SK-MEL-5 (cell line): ENCODE data around the gene RBMS1. TPM values are rescaled to one million over a fixed set of nuclear protein-coding genes. Genes with fewer than 3 reads are reported as not detected.
A peak's percentile ranks its signal among the peaks of the same experiment; 100 is the strongest.

ENCODE experiments used
- DNase-seq: peaks from one replicate; pipeline ENCODE4 v3.0.0-alpha.2; 2016; ENCODE audit warnings: low read depth, low spot score
- in situ Hi-C: cut with HindIII; loops from 2 replicates; pipeline ENCODE4 v1.10.0; 2016; ENCODE audit warnings: low sequenced_read_pairs, high pct_unique_total_duplicates, low pct_unique_long_range_greater_than_20kb
- total RNA-seq: library from RNA; depleted of rRNA; stranded (reverse); fragments of >200 nt; shearing (Covaris generic); gene quantifications from 2 replicates; pipeline ENCODE4 v1.2.3, GENCODE V29; 2014

The RBMS1 gene
- total RNA-seq, 1 experiment from 2014 or later, result 56.8 TPM

DNA sequence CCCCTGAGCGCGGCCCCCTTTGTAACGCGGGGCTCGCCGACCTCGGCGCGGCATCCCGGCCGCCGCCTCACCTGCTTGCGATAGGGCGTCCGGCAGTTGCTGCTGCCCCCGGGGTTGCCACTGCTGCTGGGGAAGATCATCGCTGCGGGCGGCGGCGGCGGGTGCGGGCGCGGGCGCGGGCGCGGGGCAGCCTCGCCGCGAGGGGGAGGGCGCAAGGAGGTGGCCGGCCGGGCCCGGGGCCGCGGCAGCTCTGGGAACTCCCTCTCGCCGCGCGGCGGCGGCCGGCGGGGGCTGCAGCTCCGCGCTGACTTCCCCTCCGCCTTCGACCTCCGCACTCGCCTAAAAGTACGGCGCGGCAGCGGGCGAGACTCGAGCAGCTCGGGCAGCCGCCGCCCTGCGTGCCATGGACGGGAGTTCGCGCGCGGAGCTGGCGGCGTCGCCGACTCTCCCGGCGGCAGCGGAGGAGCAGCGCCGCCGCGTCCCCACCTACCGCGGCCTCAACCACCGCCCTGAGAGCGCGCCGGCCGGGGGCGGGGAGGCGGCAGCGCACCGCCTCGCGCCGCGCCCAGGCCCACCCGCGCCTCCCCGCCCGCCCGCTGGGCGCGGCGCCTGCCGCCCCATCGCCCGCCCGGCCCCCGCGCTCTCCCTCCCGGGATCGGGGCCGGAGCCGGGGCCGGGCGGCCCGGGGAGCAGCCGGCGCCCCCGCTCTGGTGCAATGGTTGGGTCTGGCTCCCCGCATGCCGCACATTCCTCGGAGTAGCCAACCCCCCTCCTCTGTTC is 86.0 kb downstream of the RBMS1 start:
- DNase-seq, result peak; percentile 44
- in situ Hi-C loops, result no loop called here

DNA sequence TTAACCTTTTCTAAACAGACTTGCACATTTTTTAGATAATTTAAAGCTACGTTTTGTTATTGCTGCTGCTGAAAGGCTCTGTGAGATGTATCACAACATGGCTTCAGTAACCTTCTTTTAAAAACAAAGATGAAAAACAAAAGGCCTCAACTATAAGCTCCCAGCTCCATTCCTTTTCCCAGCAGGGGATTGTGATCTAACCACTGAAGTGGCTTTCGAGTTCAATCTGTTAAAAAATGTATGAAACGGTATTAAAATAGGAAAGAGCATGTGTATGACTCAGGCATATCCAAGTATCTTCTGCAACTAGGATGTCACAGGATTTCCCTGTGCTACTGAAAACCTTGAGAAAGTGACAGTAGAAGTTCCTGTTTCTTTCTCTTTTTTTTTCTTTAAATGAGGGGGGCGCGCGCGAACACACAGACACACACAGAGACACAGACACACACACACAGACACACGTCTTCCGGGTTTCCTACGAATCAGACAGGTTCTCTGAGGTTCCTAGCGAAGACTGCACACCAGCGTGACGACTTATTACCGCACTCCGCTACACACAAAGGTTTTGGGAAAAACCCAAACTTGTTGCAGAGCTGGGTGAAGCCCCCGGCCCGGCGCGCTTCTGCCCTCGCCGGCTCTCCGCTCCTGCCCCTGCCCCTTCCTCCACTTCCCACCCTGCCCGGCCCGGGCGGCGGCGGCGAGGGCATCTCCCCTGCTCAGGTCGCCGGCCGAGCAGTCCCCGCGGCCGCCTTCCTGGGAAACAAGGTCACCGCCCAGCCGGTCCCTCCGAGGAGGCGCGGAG is 86.8 kb downstream of the RBMS1 start:
- DNase-seq, result peak; percentile 73
- in situ Hi-C loops, result no loop called here

DNA sequence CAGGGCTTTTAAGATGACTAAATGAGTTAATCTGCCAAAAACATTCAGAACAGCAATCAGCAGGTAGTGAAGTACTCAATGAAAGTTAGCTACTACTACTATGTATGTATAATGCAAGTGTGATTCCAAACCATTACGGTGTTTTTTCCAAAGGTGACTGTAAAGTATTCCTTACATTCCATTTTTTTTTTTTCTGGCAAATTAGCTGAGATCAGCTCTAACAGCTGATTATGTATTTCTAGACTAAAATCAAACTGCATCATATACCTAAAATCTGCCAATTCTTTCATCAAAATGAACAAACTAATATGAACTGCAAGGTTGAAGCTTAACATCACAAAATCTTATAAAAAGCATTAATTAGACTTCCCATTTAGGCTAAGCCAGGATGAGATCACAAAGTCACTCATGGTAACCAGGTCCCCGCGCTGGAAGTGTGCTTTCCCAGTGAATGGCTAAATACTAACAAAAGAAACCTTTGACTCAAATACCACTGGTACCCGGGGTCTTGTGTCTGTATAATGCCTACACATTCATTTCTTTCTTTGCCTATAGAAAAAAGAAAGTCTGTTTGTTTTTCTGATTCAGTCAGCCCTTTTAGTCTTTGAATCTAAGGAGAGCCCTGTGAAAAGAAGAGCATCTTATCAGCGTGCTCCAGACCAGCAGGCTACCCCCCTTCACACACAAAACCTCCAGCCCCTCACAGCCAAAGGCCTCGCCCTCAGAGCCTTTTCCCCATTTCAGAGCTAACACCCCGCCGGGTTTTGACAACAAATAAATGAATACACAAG is 88.3 kb downstream of the RBMS1 start:
- in situ Hi-C loops, result no loop called here
- peak; percentile 81 for DNase-seq

DNA sequence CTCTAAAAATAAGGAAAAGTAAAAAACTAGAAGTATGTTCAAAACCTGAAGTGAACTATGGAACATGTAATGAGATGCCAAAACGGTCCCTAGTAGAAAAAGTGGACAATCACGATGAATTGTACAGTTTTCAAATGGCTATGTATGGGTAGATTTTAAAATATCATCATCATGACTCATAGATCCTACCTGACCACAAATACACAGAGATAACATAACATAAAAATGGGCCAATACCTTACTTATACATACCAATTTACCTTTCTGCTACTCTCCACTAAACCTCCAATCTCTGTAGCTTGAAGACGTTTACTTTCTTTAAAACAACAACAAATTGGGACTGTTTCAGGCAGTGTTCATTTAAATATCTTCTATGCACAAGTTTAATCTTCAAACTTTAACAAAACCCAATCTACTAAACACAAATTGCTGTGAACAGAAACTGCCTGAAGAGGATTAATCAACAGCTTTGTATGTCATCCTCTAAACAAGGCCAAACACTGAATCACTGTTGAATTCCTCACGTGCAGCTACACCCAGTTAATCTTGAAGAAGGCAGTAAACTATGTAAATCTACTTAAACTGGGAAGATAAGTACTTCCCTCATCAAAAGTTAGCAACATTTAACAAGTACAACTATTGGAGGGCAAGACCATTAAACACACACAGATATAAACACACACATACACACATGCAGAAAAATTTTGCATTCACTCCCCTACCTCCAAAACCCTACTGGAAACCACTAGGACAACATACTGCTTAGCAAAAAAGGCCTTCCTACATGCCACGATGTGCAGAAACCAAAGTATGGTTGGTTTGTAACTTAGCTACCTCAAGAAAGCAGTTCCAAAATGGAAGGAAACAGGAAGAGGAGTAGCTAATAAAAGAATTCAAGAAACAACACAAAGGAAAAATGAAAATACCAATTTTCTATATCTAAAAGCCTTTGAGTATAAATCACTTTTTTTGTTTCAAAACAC is 90.3 kb downstream of the RBMS1 start:
- in situ Hi-C loops, result no loop called here
- DNase-seq, result no peak

DNA sequence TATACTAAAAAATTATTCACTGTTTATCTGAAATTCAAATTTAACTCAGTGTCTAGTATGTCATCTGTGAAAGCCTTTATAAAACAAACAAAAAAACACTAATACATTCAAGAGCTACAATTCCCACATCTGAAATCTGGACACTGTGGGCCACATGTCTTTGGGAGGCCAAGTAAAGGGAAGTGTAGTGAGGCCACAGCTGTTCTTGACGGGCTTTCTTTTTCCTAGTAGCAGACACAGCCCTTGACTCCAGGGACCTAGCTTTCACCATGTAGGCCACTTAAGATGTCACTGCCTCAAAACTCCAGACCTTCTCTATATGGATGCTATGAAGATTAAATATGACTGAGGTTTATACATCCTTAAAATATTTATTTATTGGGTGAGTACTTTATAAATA is 91.1 kb downstream of the RBMS1 start:
- no peak for DNase-seq
- in situ Hi-C loops, result no loop called here

DNA sequence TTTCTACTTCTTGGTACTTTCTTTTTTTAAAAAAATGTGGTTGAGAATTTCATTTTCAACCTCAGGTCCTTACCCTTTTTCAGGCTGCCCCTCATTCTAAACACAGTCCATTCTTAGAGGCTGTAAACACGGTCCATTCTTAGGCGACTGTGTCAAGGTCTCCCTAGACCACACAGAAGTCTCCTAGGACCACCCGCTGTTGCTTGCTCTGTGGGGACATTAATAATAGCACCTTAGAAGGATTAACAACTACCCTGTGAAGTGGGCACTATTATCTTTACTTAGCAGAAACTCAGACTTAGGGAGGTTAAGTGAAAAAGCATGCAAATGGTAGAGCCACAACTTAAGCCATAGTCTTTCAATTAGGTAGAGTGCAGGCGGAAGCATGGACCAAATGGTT is 91.7 kb downstream of the RBMS1 start:
- in situ Hi-C loops, result no loop called here
- DNase-seq, result no peak

DNA sequence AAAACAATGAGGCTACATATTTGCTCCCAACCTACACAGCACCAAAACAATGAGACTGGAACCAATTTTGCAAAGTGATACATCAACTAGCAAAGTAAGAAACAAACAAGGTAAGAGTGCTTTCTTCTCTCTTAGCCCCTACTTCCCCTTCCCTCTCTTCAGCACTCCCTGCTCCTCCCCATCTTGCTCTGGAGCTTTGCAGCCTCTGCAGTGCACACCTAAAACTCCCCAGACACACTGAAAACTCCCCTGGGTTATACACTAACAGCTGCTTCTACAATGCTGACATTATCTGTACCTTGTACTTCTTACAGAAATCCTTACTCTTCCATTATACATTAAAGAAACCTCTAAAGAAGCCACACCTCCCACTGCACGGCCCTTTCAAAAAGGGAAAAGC is 93.7 kb downstream of the RBMS1 start:
- DNase-seq, result no peak
- in situ Hi-C loops, result no loop called here

DNA sequence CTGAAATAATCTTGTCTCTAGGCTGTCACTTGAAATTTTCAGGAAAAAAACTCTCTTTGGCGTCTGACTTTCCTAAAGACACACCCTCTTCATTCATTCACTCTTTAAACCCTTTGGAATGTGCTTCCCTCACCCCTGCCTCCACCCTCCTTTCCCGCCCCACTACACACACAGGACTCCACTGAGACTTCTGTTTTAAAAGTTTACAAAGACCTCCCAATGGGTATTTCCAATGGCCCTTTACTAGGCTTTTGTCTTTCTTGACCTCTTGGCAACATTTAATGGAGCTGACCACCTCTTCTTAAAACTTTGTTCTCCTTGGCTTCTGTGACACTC is 96.1 kb downstream of the RBMS1 start:
- DNase-seq, result no peak
- in situ Hi-C loops, result no loop called here

DNA sequence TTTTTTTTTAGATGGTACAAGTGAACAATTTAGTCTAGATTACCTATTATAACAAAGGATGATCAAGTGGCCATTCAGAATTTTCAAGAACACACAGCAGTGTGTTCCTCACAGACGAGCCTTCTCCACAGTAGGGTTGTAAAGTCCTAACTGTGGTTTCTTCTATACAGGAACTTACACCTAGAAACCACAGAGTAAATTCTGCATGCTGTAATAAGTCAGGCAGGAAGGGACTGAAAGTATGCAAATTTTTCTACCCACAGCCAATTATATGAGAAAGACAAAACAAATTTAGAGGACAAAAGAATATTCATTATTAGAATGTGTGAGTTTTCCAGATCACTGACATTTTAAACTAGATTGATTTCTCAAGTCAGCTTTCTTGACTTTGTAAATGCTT is 99.5 kb downstream of the RBMS1 start:
- in situ Hi-C loops, result no loop called here
- no peak for DNase-seq

DNA sequence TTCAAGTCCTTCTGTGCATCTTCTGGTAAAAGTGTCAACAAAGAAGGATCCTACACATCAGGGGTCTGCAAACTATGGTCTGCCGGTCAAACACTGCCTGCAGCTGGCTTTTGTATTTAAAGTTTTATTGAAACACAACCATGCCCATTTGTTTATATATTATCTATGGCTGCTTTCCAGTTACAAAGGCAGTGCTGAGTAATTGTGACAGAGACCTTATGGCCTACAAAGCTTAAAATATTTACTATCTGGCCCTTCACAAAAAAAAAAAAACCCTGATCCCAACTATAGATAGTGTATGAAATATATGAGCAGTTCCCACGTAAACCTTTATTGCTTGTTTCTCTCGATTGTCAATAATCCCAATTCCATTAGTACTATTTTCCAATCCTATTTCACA is 101.4 kb downstream of the RBMS1 start:
- in situ Hi-C loops, result no loop called here
- no peak for DNase-seq

DNA sequence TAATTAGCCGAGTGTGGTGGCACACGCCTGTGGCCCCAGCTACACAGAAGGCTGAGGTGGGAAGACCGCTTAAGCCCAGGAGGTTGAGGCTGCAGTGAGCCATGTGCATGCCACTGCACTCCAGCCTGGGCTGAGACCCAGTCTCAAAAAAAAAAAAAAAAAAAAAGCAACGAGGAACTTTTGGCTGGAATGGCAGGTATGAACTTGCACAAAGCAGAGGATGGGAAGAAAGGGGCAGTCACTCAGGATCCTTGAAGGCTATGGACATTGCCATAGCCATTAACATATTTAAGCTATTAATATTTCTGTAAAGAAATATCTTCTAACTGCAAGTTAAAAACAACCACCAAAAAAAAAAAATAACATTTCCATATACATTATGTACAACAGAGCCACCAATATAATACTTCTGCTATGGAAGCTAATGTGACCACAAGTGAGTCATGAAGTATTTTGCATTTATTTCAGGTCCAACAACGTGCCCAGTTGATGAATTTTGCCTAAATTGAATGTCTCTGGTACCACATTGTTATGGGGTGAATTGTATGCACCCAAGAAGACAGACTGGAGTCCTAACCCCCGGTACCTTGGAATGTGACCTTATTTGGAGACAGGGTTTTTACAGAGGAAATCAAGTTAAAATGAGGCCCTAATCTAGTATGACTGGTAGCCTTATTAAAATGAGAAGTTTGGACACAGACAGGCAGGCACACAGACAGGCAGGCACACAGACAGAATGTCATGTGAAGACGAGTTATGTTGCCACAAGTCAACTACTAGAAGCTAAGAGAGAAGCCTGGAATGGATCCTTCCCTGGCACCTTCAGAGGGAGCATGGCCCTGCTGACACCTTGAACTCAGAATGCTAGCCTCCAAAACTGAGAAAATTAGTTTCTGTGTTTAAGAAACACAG is 102.8 kb downstream of the RBMS1 start:
- in situ Hi-C loops, result no loop called here
- DNase-seq, result no peak

DNA sequence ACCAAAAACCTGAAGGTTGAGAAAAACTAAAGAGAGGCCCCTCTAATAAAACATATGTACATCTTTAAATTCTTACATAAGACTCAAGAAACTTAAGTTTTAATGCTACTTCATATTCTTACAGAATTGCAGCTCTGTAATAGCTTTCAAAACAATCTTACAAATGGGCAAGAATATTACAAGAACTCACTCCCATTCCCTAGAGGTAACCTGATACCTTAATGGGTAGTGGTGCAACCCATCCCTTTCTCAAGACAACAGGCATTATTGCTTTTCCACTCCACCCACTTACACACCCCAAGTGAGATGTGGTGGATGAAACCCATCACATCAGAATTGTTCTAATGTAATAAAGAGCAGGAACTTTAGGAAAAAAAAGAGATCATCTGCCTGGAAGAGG is 103.7 kb downstream of the RBMS1 start:
- in situ Hi-C loops, result no loop called here

DNA sequence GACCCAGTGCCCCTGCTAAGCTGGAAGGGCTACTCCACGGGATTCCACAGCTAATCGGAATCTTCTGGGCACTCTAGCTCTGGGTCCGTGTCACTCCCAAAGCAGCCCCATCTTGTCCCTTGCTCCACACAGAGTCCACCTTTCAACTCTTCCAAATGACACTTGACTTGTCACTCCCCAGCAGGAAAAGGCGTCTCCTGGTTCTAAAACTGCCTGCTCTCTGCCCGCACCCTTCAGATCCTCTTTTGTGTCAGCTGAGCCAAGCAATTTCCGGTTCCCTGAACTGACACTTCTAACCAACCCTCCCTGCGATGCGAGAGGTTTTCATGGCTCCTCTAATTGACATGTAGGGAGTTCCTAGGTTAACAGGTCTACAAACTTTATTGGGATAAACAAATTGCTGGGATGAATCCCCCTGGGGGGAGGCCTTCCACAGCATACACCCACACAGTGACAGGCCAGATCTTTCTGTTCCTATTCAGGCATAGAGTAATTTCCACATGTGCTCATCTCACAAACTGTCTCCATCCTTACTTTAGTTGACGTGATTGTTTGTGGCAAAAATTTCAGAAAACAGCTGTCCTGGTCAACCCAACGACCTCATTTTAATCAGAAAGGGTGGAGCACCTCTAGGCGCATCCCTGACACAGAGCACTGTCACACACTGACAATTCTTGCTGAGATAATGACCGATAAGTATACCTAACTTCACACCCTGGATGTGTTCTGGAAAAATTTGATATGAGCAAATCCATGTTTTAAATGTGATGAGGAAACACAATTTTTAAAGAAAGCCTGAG is 104.9 kb downstream of the RBMS1 start:
- in situ Hi-C loops, result no loop called here
- no peak for DNase-seq

More for the DNA sequence above, 103.7 kb downstream of the RBMS1 start:
- DNase-seq, result no peak

DNA sequence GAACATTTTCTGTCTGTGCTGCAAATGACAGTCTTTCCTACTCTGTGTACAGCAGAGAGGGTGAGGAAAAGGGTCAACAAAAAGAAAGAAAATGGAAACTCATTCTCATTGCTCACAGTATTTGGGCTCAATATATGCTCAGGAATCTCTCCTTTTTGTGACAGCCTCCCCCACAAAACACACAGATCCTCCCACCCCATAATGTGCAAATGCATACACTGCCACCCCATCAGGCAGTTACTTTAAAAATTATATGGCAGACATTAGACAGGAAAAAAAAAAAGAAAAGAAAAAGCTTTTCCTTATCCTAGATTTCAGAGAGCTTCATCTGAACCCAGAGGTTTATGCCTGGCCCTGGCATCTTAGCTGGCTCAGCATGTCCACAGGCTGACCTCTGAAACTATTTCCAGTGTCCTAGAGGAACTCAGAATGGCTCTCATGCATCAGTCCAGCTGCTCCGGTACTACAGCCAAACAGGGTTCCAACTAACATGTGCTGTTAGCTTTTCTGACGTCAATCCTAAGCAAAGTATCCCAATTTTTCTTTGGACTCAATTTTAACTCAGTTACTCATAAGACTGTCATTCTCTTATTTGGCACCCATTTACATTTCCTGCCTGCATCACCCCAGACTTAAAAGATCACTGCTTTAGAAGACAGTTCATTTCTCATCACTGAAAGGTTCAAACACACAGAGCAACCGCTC is 105.9 kb downstream of the RBMS1 start:
- peak; percentile 49 for DNase-seq
- in situ Hi-C loops, result no loop called here

DNA sequence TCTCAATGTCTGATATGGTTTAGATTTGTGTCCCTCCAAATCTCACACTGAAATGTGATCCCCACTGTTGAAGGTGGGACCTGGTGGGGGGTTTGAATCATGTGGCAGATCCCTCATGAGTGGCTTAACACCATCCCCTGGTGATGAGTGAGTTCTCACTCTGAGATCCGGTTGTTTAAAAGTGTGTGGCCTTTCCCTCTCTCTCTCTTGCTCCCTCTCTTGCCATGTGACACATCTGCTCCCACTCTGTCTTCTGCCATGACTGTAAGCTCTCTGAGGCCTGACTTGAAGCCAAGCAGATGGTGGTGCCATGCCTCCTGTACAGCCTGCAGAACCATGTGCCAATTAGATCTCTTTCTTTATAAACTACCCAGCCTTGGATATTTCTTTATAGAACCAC is 108.8 kb downstream of the RBMS1 start:
- DNase-seq, result no peak
- in situ Hi-C loops, result no loop called here
